NCI-H1092 treated with DMSO at 0.1 percent for 48 hours (cell line): ENCODE data around the gene SSTR5.
"Not testable (repeated sequence)": the region's sequence is repeated elsewhere in the genome, so short reads cannot be mapped to it uniquely, and the experiment has no call there.

ENCODE experiments used
- DNase-seq: peaks from one replicate; lab custom pipeline; 2025; lab: John Stamatoyannopoulos, UW

Gene SSTR5

DNA sequence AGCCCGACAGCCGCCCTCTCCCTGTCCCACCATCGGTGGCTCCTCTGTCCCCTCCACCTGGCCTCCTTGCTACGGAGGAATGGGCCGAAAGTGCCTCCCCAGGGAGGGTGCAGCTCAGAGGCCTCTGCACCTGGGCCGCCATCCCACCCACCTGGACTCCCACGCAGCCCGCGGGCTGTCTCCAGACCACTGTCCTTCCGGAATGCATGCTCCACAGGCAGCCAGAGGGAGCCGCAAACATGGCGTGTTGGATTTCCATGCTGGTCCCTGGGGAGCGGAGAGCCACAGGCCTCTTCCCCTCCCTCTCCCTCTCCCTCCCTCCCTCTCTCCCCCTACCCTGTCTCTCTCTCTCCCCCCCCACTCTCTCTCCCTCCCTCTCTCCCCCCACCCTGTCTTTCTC lies 3.0 kb downstream of the SSTR5 start:
- DNase-seq, result no peak

DNA sequence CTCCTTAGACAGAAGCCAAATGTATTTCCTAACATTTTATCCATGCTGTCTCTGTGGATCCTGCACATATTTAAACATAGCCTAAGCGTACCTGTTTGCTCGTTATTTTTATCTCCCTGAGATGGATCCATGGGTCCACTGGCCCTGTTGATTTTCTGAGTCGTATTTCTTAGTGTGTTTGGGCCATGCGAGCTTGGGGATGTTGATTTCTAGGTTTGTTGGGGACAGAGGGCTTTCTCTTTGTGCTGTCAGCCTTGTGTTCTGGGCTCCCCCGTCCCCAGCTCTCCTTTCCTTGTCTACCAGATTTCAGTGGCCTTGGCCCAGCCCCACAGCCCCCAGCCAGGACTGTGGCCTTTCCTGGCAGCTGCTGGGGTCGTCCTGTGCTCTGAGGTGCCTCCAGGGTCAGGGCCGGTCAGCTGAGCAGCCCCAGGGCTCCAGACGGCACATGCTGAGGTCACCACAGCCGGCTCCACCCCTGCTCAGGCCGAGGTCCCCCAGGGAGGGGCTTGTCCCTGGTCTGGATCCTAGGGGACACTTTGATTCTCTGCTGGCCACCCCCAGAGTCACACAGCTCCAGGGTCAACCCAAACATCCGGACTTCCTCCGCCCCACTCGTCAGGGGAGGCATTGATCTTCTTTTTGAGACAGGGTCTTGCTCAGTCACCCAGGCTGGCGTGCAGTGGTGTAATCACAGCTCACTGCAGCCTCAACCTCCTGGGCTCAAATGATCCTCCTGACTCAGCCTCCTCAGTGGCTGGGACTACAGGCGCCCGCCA lies 4.4 kb downstream of the SSTR5 start:
- DNase-seq, result no peak

DNA sequence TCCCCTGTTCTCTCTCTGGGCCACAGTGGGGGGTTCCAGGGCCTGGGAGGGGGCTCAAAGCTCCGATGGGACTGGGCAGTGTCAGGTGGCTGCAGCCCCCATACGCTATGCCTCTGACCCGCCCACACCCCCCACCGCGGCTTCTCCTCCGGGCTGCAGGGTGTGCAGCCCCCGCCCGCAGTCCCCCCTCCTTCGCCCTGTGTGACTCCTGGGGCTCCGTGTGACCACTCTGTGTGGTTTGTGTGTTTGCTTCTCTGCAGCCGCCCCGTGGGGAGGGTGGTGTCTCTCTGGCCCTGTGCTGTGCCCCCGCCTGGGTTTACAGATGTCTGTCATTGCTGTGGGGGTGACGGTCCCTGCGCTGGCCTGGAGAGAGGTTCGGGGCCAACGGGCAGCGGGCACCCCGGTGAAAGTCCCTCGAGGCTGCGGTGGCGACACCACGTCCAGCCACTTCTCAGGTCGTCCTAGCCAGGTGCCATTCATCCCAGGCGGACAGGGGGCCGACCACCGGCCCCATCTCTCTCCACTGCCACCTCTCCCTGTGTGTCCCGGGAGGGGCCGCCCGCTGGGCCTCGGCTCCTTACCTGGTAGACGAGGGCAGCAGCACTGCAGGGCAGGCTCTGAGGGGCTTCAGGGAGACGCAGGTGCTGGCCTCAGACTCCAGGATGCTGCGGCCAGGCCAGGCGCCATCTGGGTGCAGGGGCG lies 5.5 kb downstream of the SSTR5 start:
- DNase-seq, result no peak

DNA sequence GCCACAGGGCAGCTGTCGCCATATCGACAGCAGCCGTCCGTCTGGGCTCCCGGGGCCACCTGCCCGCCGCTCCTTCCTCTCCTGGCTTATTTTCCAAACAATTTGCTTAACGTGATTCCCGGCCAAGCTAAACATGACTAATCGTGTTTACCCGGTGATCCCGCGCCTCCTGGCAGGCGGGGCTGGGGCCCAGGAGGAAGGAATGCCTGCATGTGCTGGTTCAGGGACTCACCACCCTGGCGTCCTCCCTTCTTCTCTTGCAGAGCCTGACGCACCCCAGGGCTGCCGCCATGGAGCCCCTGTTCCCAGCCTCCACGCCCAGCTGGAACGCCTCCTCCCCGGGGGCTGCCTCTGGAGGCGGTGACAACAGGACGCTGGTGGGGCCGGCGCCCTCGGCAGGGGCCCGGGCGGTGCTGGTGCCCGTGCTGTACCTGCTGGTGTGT lies 6.1 kb downstream of the SSTR5 start:
- peak; percentile 86 for DNase-seq

DNA sequence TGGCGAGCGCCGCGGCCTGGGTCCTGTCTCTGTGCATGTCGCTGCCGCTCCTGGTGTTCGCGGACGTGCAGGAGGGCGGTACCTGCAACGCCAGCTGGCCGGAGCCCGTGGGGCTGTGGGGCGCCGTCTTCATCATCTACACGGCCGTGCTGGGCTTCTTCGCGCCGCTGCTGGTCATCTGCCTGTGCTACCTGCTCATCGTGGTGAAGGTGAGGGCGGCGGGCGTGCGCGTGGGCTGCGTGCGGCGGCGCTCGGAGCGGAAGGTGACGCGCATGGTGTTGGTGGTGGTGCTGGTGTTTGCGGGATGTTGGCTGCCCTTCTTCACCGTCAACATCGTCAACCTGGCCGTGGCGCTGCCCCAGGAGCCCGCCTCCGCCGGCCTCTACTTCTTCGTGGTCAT lies 6.8 kb downstream of the SSTR5 start:
- no peak for DNase-seq

DNA sequence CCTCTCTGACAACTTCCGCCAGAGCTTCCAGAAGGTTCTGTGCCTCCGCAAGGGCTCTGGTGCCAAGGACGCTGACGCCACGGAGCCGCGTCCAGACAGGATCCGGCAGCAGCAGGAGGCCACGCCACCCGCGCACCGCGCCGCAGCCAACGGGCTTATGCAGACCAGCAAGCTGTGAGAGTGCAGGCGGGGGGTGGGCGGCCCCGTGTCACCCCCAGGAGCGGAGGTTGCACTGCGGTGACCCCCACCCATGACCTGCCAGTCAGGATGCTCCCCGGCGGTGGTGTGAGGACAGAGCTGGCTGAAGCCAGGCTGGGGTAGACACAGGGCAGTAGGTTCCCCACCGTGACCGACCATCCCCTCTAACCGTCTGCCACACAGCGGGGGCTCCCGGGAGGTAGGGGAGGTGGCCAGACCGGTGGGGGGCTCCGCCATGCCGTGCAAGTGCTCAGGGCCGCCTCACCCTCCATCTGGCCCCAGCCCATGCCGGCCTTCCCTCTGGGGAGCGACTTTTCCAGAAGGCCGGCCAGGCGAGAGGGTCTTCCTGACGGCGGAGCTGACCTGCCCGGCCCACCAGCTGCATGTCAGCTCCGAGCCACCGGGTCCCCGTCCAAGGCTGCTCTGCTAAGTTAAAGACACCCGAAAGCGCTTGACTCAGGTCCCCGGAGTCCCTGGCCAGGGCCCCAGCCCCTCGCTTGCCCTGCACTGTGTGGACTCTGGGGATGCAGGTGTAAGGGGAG lies 7.4 kb downstream of the SSTR5 start:
- no peak for DNase-seq

DNA sequence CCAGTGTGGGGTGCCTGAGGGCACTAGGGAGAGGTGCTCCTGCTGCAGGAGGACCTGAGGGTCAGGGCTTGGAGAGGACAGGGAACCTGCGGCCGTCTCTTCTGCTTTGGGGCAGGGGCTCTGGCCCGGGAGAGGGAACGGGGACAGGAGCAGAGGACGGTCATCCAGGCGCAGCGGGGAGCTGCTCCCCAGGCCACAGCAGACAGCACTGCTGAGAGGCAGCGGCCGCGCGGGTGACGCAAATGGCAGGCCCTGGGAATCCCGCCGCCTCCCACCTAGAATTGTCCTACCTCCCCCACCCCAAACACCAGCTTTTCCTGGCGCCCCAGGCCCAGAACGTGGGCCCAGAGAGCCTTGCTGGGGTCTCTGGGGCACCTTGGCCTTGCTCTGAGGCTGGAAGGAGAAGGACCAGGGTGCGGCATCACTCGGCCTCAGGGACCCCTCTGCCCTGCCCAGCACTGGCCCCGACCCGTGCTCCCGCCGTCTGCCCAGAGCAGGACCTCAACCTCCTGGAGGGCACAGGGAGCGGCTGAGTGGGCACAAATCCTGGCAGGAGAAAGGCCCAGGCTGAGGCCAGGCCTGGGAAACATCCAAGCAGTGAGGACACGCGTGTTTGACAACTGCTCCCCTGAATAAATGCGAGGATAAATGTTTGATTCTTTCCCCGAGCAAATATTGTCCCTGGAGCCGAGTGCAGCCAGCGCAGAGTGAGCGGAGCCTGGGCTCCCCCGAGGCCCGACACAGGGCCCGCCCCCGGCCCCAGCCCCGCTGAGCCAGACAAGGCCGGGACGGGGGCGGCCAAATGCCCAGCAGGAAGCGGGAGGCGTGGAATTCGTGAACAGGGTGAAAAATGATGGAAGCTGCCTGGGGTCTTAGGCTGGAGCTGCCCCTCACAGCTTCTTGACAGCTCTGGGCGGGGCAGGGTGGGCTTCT lies 8.5 kb downstream of the SSTR5 start:
- DNase-seq, result peak; percentile 40

DNA sequence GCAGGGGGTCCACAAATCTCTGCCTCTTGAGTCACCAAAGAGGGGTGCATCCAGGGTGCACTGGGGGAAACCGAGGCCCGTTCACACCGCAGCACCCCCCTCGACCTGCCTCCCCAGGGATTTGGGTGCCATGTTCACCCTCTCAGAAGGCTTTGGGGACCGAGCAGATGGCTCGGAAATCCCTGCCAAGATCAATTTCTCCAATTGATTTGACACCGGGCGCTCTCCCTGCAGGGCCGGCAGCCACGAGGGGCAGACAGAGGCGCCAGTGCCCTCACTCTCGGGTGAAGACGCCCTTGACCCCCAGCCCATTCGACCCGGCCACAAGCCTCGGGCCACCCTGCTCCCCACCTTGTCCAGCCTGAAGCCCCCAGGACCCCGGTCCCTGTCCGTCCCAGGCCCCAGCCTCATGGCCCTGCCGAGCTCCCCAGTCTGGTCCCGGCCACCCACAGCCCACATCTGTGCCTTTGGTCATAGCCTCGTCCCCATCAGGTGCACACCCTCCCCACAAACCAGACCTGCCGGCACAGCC lies 9.3 kb downstream of the SSTR5 start:
- DNase-seq, result no peak

DNA sequence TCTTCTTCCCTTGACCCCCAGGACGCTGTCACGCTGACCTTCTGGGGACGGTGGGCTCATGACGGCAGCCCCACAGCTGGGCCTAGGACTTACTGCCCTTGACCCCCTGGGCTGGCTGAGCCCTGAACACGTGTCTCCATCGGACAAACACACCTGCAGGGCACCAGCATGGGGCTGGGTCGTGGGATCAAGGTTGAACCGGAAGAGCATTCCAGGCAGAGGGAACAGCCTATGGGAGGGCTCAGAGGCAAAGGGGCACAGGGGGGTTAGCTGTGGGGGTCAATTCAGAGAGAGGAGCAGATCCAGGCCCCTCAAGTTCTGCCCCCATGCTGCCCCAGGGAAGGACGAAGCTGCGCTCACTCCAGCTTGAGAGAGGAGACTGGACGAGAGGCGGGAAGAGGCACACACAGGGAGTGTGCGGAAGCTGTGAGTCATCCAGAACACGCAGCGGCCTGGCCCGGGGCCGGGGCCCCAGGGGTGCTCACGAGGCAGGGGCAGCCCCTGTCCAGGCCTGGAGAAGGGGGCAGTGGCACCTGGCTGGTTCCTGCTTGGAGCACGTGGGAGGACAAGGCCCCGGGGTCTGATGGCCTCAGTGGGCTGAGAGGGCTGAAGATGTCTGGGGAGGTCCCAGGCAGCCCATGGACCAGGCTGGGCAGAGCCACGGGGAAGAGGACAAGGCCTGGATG lies 9.9 kb downstream of the SSTR5 start:
- no peak for DNase-seq

DNA sequence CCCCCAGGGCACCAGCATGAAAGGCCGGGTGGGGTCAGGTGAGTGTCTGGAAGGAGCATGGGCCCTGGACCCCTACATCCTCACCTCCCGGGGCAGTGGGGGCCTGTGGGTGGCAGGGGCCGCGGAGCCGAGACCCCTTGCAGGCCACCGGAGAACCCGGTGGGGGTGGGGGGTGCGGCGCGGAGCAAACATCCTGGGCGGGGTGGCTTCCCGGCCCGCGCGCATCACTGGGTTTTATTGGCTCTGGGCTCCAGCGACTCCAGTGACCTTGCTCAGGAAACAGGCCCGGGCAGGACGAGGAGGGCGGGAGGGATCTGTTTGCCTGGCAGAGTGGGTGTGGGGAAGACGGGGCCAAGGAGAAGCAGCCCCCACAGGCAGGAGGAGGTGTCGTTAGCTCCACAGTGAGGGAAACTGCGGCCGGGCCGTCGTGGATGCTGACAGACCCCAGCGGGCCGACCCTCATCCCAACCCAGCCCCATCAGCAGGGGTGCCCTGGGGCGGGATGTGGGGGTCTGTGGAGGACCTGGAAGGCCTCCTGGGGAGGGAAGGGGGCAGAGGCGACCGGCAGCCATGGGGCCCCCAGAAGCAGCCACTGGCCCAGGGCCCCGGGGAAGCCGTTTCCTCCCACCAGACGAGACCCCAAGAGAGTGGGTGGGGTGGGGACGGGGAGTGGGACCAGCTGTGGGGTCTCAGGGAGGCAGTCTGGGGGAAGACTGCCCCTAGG lies 10.6 kb downstream of the SSTR5 start:
- no peak for DNase-seq

DNA sequence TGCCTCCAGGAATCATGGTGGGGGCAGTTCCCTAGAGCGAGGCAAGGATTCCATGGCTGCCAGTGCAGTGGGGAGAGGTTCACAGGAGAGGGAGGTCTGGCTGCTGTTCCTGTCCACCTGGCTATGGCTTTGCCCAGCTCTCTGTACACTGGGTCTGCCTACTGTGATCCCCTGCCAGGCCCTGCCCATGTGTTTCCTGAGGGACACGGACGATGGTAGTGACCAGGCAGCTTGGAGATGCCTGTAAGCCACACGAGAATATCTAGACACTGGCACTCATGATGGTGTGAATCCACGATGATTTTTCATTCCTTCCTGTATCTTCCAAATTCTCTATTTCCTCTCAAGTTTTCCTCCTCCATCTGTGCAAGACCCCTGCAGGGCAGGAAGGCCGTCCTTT lies 12.4 kb downstream of the SSTR5 start:
- DNase-seq, result no peak

DNA sequence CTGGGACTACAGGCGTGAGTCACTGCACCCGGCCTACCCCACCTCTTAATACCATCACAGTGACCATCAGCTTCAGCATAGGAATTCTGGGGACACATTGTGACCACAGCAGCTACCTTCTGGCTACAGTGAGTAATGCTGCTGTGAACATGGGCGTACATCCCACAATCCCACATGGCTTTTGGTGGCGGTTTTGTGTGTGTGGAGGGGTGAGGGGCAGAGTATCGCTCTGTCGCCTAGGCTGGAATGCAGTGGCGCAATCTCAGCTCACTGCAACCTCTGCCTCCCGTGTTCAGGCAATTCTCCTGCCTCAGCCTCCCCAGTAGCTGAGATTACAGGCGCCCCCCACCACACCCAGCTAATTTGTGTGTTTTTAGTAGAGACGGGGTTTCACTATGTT lies 13.9 kb downstream of the SSTR5 start:
- not testable (repeated sequence) for DNase-seq

DNA sequence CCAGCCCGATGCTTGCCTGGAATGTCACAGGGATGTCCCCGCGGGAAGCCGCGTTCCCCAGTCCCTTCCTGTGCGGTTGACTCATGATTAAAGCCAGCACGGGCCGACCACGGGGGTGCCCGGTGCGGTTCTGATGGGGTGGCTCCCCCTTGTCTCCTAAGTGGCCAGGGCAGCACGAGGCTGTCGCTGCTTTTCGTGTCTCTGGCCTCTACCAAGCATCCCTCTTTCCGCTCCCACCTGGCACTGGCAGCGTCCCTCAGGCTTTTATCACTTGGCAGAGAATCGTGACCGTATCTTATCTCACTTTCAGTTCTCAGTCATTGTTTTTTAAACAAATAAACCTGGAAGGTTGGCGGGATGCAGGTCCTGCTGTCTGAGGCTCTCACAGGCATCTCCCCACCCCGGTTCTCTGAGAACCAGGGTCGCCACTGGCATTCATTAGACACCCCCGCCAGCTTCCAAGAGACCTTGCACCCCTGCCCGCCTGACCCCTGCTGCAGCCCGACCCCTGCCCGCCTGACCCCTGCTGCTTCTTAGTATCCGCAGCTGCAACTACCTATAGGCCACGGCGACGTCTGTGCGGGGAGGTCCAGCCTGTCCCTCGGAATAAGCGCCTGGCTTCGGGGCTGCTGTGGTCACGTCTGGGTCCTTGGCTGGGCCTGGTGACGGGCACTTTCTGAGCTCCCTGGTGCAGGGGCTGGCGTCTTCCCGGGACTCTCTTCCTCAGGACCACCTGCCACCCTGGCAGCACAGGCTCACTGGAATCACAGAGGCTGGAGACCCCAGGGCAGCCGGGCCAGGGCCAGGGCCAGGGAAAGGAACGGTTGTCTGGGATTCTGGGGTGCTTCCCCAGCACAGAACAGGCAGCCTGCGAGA lies 16.0 kb downstream of the SSTR5 start:
- DNase-seq, result peak; percentile 77

DNA sequence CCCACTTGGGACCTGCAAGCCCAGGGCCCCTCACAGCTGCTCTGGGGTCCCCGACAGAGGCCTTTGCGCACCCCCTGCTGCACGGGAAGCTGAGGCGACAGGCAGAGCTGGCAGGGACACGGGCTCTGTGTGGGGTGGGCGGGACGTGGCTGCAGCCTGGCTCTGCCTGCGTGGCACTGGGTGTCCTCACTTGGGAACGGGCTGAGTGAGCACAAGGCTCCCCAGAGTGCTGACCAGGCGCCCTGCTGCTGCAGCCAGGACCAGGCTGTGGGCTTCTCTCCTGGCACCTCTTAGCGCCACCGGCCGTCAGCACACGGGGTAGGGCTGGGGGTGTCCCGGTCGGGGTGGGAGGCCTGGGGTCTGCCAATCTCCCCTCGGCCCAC lies 16.9 kb downstream of the SSTR5 start:
- DNase-seq, result no peak

DNA sequence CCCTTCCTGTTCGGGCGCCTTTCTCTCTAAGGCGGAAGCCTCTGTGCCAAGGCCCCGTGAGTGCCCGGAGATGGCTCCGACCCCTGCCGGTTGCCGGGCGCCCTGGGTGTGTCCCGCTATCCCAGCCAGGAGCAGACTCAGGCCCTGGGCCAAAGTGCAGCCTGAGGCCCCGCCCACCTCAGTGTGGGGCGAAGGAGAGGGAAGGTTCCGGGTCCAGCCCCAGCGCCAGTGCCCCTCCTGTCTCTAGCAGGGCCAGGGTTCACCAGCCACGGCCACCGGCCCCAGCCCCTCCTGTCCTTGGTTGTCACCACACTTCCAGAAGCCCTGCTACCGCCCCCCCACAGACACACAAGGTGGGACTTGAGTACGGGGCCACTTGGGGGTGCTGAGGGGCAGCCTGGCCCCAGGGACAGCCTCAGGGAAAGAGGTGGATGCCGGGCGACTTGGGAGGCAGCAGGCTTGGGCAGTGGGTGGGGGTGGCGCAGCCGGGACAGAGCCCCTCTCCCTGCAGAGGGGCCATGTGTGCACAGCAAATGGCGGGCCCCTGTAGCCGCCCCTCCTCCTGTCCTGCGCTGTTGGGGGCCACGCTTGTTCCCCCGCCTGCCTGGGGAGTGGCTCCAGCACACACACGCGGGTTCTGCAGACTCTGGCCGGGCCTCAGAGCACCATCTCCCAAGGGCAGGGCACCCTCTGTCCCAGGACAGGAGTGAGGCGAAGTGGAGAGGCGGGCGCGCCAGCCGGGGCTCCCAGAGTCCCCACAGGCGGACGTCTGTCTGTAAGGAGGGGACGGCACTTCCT lies 17.5 kb downstream of the SSTR5 start:
- DNase-seq, result no peak

DNA sequence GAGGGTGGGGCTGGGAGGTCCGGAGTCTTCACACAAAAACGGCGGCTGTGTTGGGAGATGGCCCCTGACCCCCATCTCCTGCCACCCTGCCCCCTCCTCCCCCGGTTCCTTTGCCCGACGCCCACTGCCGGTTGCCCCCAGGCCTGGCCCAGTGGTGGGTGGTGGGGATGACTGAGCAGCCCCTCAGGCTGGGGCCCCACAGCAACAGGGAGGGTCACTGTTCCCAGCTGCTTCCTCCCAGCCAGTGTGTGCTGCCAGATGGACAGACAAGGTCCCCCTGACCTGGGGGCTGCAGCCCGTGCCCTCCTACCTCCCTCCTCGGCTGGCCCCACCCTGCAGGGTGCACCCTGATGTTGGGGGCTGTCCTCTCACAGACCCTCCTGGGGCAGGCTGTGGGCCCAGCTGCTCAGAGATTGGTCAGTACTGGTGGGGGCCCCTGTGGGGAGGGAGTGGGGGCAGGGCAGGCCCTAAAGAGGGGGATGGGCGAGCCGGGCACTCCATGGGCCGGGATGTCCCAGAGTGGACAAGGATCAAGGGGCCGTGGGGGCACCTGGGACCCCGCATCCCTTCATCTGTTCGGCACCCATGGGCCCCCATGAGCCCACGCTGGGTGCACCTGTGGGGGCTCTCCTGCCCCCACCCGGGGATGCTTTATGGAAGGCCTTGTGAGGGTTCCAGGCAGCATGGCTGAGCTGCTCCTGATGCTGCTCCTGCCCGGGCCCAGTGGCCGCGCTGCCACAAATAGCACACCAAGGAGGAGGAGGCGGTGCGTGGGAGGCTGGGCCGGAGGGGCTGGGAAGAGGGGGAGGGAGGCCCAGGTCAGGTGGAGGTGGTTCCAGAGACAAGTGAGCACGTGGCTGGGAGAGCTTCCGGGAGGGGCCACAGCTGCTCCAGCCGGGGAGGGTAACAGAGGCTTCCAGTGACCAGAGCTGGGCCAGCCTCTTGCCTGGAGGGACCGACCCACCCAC lies 18.4 kb downstream of the SSTR5 start:
- DNase-seq, result no peak

DNA sequence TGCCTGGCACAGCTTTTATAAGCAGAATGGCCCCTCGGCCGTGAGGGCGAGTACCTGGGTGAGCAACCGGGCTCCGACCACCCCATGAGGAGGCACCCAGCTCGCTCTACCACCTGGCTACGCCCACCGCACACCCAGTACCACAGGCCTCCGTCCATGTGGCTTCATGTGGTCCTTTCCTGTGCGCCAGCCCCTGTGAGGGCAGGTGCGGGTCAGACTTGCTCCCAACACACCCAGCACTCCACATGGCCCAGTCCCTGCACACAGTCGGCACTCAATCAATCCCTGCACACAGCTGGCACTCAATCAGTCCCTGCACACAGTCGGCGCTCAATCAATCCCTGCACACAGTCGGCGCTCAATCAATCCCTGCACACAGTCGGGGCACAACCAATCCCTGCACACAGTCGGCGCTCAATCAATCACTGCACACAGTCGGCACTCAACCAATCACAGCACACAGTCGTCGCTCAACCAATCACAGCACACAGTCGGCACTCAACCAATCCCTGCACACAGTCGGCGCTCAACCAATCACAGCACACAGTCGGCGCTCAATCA lies 19.5 kb downstream of the SSTR5 start:
- DNase-seq, result no peak
